ENCODE measurements around the gene CUX1.
"Not testable (repeated sequence)": the region's sequence is repeated elsewhere in the genome, so short reads cannot be mapped to it uniquely, and the experiment has no call there.

CUX1 gene

DNA sequence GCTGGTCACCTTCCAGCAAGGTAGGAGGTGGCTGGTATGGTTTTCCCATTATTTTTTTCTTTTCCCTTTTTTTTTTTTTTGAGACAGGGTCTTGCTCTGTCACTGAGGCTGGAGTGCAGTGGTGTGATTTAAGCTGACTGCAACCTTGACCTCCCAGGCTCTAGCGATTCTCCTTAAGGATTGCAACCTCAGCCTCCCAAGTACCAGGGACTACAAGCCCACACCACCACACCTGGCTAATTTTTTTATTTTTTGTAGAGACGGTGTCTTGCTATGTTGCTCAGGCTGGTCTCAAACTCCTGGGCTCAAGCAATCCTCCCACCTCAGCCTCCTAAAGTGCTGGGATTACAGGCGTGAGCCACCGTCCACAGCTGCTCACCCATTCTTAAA is 24.7 kb upstream of the CUX1 start:
- DNase-seq (ENCODE audit: low read depth) = not testable (repeated sequence)

DNA sequence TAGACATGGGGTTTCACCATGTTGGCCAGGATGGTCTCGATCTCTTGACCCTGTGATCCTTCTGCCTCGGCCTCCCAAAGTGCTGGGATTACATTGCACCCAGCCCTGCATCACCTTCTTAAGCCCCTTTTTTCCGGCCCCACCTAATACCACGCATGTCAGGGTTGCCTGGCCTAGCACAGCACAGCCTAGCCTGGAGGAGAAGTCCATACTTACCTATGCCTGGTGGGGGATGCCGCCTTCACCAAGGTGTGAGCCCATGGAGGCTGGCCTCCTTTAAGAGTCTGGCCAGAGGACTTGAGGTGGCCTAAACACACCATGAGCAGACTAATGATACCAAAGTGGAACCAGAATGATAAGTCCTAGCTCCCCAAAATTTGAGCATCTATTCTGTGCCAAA is 22.0 kb upstream of the CUX1 start:
- no peak for DNase-seq (ENCODE audit: low read depth)

DNA sequence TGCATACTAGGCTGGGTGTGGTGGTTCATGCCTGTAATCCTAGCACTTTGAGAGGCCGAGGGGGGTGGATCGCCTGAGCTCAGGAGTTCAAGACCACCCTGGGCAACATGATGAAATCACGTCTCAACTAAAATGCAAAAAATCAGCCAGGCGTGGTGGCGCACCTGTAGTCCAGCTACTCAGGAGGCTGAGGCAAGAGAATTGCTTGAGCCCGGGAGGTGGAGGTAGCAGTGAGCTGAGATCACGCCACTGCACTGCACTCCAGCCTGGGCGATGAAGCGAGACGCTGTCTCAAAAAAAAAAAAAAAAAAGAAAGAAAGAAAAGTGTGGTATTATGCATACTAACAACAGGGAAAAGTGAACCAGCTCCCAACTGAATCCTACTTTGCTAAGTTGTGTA is 19.3 kb upstream of the CUX1 start:
- not testable (repeated sequence) for DNase-seq (ENCODE audit: low read depth)

DNA sequence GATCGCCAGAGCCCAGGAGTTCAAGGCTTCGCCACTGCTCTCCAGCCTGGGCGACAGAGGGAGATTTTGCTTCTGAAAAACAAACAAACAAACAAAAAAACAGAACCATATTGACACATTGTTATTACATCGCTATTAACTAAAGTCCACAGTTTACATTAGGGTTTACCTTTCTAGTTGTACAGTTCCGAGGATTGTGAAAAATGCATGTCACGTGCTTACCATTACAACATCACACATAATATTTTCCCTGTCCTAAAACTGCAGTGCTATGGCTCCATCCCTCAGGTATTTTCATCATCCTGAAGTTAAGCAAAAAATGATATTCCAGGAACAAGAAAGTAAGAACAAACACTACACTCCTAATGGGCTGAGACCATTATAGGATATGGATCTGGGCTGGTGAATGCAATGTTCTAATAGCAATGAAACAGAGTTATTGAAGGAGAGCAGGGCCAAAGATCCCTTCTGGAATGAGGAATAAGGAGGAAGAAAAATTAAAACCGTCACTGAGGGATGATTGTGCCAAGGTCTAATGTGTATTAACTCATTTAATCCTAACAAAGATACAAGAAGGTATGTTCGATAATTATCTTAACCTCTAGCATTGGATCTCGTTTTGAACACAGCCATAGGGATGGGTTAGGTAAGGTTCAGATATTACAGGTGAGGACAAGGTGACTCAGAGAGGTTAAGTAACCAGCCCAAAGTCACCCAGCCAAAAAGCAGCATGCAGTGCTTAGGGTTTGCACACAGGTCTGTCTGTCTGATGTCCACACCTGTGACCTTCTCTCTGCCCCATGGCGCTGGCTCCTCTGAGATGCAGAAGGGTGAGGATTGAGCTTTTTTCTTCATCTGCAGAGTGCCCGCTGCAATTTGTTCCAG is 14.0 kb upstream of the CUX1 start:
- DNase-seq (ENCODE audit: low read depth) = no peak

DNA sequence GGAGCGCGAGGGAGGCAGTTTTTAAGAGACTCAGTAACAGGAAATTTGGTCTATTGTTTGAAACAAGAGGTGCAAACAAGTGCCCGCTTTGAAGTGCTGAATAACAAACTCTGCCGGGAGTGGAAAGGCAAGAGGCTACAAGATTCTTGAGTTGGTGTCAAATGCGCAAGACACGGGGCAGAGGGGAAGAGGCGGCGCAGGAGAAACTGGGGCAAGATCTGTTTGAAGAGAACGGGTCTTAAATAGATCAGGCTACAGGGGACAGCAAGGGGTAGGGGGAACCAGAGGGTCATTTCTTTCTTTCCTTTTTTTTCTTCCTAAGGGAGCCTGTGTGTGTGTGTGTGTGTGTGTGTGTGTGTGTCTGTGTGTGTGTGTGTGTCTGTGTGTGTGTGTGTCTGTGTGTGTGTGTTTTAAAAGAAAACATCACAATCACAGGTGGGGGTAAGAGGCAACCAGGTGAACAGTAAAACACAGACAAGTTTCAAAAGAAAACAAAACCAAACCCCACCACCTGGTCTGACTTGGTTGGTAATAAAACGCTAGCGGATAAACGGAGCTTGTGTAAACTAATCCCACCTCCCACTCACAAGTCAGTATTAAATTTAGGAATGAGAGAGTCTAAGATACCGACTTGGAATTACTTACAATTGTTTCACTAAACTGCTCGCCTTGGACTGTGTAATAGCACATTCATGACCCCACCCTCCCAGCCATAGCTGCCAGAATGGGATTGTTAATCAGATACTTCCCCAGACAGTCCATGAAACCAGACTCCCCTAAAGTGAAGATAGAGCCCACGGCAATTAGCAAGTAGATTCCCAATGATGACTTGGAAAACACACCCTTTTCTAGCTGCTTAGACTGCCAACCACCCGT is 13.1 kb upstream of the CUX1 start:
- DNase-seq (ENCODE audit: low read depth) = no peak

DNA sequence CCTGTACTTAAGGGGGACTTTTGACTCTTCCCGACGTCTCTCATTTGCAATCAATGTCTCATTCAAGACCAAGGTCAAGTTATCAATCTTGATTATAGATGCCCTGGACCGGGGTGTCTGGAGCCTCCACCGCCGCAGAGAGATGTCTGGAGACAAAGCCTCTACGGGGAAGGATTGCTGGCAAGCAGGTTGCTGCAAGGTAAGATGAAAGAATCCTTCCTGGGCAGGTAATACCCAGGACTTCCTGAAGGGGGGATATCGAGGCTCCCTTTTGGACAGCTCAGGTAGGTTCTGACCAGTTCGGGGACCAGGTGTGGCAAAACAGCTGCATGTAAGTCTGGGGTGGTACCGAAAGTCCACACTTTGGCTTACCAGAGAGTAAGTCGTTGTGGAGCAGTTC is 12.5 kb upstream of the CUX1 start:
- DNase-seq (ENCODE audit: low read depth) = no peak

DNA sequence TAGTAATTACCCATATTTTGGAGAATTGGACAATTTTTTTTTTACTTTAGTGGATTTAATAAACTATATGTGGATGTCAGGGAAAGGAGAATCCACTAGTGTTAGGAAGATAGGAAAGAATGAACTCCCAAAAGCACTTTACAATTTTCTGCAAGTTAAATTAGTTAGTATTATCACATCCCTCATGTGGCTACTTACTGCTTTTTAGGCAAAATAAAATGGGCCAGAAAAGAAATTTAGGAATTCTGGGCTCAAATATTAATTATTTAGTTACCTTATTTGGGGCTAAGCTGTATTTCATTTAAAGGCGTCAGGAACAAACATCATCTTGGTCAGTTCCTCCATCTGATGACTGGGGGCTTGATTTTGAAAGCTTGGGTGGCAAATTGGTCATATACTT is 4.8 kb upstream of the CUX1 start:
- no peak for DNase-seq (ENCODE audit: low read depth)

DNA sequence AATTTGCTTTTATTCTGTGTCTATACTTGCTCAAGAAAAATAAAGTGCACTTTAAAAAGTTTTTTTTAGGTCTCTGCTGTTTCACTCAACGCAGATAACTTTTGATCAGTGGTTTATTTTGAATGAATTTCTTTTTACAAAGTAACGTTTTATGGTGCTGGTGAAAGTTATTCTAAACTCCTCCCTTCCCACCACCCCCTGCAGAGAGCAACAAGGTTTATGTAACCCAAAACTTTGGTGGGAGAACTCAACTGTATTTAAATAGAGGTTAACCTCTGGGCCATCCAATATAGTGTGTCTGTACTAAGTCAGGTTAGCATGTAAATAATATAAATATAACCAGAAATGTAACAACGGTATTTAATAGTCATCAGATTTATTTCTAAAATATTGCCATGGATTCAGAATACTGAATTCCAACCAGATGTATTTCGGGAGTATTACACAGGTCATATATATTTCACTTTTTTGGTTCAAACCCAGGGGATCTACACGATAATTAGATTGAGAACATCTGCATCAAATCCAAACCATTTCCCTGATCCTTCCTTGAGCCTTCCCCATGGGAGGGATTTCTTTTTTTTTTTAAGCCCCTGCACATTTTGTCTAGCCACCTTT is 3.9 kb upstream of the CUX1 start:
- no peak for DNase-seq (ENCODE audit: low read depth)

DNA sequence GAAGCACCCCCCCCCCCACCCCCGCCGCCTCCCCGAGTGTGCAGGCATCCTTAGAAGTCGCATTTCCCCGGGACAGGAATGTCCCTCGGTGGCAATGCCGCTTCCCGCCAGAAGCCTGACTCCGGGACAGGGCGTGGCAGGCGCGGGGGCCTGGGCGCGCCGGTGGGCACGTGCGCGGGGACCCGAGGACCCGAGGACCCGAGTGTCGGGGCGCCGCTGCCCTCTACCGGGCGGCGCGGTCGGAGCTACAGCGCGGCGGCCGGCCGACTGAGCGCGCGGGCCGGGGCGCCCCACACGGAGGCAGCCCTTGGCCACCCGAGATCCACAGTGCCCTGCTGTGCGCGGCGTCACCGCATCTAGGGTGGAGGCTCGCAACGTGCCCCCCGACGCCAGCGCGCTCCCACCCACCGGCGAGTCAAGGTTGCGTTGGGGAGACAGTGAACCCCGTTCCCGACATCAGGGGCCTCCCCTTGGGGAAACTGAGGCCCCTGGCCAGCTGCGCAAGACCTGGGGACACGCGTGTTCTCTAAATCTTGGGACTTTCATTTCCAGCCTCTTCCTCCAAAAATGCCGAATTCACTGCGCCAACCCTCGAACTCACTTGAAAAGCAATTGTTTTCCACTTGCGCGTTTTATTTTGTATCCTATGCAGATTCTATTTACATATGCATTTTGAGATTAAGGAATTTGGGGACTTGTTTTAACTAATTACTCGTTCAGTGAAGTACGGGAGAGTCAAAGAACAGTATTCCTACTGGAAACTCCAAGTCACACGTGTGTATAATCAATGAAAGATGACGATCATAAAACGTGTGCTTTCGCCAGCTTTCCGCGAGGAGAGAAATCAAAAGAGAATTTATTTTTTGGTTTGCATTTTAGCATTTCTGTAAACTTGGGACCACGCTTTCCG is 3.1 kb upstream of the CUX1 start:
- DNase-seq (ENCODE audit: low read depth) = peak; percentile 48

DNA sequence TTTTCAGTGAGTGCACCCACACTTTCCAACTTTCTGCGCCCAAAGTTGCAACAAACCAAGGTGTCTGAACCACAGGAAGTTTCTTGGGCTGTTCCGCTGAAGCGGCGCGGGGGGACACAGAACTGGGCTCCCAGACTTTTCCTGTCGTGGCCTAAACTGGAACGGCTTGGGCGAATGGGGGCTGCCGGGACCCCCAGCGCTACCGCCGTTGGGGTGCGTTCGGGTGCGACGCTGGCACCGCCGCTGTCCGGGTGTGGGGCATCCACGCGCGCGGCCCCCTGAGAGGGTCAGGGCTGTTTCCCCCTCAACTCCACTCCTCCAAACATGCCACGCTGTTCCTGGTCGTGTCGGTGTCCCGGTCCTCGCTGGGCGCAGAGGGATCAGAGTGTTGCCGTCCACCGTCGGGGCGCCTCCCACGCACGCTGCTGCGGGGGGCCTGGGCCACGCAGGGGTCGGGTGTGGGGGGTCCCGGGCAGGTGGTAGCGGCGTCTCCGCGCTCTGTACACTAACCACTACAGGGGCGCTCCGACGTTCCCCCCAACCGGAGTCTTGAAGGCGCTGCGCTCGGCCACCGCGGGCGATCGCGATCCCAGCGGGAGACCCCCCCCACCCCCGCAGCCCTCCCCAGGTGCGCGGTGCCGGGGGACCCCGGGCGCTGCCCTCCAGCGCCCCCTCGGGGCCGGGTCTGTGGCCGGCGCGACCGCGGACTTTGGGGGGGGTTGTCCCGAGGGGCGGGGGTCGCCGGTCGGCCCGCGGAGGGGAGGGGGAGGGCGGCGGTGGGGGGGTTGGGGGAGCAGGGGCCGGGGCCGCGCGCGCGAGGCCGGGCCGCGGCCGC is 2.2 kb upstream of the CUX1 start:
- no peak for DNase-seq (ENCODE audit: low read depth)

DNA sequence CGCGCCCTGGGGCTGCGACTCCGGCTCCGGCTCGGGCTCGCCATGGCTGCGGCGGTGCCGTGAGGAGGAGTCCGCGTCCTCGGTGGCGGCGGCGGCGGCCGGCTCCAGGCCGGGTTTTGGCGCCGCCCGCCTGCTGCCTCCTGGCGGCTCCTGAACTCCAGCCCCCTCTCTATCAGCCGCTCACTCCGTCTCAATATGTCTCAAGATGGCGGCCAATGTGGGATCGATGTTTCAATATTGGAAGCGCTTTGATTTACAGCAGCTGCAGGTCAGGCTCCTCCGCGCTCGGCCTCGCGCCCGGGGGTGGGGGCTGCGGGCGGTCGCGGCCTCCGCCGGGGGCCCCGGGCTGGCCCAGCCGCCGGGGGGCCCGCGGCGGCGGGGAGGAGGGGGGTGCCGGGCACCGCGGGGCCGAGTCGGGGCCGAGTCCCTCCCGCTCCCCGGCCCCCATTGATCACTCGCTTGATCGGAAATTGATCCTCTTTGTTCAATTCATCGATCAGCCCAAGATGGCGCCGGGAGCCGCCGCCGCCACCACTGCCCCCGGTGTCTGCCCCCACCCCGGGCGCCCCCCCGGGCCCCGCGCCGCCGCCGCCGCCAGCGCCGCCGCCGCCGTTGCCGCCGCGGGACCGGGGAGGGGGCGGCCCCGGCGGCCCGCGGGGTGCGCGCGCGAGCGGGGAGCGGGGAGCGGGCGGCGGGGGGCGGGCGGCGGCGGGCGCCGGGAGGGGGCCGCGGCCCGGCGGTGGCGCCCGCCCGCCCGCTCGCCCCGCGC is 1.4 kb upstream of the CUX1 start:
- peak; percentile 87 for DNase-seq (ENCODE audit: low read depth)

DNA sequence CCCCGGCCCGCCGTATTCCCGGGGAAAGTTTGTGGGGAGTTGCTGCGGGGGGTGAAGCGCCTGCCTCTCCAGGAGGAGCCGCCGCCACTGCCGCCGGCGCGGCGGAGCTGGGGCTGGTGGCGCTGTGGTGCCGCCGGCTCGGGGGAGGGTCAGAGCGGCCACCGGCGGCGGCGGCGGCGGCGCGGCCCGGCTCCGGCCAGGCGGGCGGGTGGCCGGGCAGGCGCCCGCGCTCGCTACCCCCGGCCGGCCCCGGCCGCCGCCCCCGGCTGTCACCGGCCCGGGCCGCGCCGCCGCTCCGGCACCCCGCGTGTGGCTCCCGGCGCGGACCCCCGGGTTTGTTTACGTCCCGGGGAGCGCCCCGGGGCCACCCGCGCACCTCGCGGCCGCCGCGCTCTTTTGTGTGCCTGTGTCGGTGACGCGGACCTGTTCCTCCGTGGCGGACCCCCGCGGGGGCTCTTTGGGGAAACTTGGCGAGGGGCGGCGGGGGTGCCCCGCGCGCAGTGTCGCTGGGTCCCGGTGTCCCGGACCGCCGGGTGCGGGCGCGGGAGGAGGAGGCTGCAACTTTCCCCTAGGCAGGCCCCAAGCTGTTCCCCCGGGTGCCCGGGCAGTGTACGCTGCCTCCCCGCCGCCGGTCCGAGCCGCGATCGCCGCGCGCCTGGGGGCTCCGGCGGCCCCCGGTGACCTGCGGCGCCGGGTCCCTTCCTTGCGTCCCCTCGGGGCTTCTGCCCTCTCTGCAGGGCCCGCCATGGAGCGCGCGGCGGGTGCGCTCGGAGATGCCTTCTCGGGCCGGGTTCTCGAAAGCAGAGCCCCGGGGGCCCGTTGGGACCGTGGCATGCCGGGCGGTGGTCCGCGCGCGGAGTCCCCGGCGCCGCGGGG is 593 bp upstream of the CUX1 start:
- no peak for DNase-seq (ENCODE audit: low read depth)

DNA sequence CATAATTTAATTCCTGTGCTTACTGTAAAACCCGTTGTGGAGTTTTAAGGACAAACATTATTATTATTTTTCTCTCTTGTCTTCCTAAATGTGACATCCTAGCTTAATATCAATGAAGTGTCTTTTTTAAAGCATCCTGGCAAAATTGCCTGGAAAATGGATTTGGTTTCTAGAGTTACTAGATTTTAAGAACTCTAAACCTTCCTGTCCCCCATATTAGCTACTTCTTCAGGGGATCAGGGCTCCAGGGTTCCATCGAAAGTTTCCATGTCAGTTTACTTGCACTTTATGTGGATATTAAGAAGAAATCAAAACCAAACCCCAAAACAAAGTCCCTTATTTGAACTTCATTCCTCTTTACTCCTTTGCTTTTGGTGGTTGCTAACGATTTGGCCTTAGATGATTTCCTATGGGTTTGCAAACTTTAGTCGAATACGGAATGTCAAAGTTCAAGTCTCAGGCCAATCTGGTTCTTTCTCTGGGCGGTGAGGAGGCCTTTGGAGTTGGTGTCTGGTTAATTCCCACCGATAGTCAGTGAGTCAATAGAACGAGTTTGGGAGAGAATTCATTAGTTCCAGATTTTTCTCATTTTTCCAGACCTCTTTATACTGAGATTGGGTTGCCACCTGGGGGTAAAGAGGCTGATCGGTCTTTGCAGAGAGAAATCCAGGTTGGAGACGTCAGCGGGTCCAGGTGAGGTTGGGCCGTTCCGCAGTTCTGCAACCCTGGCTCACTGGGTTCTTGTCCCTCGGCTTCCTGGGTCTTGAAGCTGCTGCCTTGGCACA is 1.1 kb downstream of the CUX1 start:
- no peak for DNase-seq (ENCODE audit: low read depth)

DNA sequence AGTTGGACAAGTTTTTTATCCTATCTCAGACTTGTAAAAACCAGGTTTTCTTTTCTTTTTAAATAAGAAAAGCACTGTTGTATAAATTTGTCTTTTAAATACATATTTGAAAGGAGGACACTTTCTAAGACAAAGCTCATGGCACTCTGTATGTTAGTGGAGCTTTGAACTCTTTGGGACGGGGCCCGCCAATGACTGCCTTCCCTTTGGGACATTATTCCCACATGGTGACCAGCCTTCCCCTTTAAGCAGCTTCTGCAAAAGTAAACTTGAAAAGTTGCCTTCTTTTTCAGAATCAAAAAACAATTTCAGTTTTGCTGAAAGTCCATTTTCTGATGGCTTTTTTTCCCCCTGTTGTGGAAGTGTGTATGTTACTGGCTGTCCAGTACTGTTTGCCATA is 1.8 kb downstream of the CUX1 start:
- DNase-seq (ENCODE audit: low read depth) = no peak

DNA sequence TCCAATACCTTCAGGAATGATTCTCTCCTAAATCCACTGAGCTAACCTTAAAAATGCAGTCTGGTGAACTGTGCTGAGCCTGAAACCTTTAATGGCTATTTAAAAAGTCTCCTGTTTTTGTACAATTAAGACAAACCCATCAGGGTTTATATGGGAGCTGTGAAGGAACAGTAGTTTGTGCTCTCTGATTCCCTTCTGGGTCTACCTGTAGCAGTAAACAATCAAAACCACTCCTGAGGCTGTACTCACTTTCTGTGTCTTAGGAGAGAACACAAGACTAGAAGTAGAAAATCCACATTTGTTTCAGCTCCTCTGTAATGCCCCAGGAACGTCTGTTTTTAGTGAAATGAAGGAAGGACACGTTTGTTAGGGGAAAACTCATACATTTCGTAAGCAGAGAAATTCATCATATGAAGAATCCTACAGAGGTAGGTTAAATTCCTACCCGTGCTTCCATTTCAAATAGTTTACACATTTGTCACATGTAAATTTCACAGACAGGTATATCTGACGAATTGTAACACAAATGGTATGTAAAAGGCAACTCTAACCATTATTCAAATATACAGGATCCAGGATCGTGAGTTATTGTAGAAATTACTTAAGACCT is 2.6 kb downstream of the CUX1 start:
- DNase-seq (ENCODE audit: low read depth) = no peak

DNA sequence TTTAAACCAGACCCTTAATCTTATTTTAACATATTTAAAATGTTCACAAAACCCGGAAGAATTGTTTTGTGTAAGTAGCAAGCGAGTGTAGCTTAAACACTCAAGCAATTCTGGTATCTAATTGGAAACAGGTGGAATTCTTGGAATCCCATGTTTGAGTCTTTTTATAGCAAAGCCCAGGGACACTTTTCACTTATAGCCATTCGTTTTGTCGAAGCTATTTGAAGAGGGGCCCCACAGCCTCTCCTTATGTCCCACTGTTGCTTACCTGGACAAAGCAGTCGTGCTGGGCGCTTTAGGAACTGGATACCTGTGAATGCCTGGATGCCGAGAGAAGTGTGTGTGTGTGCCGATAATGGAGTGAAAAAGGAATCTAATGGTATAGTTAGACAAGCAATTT is 3.3 kb downstream of the CUX1 start:
- no peak for DNase-seq (ENCODE audit: low read depth)

DNA sequence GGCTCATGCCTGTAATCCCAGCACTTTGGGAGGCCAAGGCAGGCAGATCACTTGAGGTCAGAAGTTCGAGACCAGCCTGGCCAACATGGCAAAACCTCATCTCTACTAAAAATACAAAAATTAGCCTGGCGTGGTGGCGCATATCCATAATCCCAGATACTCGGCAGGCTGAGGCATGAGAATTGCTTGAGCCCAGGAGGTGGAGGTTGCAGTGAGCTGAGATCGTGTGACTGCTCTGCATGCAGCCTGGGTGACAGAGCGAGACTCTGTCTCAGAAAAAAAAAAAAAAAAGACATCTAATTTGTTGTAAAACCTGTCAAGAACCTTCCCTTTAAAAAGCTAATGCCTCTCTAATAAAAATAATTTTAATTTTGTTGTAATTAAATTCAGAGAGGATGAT is 5.2 kb downstream of the CUX1 start:
- DNase-seq (ENCODE audit: low read depth) = not testable (repeated sequence)

DNA sequence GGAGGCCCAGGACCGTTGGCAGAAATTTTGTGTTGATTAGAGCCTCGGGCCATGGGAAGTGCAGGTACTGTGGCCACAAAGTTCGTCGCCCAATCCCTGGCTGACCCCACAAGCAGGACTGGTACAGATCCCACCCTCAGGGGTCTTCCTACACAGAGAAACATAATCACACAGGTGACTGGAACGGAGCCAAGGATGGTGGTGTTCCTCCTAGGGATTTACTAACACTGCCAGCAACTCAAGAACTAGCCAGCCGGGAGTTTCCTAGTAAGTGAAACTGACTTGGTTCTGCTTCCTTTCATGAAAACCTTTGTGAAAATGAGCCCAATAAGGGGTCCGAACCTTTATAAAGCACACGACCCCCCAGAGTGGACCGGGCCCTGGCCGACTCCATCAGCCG is 5.7 kb downstream of the CUX1 start:
- no peak for DNase-seq (ENCODE audit: low read depth)

All from iris pigment epithelial cell (primary cell).